GM19099 (cell line): ENCODE measurements around the gene ANKRD23.

Experiments
- POLR2A ChIP-seq: IDR thresholded peaks from 3 replicates; pipeline ENCODE4 v1.6.1; 2011; ENCODE audit warnings: low read depth; ENCODE audit not compliant: insufficient read length; ENCODE audit errors: extremely low read depth

Gene ANKRD23

DNA sequence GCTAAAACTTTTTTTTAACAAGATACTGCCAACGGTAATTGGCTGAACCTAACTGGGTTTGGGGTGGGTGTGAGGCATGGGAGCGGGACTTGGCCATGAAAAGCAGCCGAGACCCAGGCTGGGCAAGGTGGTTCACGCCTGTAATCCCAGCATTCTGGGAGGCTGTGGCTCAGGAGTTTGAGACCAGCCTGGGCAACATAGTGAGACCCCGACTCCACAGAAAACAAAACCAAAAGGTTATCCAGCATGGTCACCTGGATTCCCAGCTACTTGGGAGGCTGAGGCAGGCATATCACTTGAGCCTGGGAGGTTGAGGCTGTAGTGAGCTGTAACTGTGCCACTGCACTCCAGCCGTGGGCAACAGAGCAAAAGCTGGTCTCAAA lies 37.1 kb upstream of the ANKRD23 start:
- no peak for TF ChIP-seq POLR2A

GRCh38 chr2:96879545-96880040 lies 35.8 kb upstream of the ANKRD23 start:
- no peak for TF ChIP-seq POLR2A

GRCh38 chr2:96878796-96879544 lies 35.1 kb upstream of the ANKRD23 start:
- no peak for TF ChIP-seq POLR2A

GRCh38 chr2:96878171-96878570 lies 34.4 kb upstream of the ANKRD23 start:
- no peak for TF ChIP-seq POLR2A

- no peak for TF ChIP-seq POLR2A
These were observed 33.8 kb upstream of the ANKRD23 start for GRCh38 chr2:96877631-96878092.

DNA sequence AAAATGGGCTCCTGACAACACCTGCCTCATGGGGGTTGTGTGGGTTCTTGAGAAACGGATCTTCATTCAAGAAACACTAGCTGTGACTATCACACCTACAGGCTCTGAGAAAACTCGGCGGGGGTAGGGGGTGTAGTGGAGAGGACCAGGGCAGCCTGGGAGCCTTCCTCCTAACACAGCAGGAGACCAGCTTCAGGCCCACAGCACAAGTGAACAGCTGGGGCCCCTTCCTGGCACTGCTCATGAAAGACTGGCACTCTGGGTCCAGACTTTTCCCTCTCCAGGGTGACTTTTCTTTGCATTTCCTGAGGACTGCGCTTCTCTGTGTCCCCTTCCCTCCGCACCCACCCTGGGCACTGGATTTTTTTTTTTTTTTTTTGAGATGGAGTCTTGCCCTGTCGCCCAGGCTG lies 33.2 kb upstream of the ANKRD23 start:
- TF ChIP-seq POLR2A = no peak

DNA sequence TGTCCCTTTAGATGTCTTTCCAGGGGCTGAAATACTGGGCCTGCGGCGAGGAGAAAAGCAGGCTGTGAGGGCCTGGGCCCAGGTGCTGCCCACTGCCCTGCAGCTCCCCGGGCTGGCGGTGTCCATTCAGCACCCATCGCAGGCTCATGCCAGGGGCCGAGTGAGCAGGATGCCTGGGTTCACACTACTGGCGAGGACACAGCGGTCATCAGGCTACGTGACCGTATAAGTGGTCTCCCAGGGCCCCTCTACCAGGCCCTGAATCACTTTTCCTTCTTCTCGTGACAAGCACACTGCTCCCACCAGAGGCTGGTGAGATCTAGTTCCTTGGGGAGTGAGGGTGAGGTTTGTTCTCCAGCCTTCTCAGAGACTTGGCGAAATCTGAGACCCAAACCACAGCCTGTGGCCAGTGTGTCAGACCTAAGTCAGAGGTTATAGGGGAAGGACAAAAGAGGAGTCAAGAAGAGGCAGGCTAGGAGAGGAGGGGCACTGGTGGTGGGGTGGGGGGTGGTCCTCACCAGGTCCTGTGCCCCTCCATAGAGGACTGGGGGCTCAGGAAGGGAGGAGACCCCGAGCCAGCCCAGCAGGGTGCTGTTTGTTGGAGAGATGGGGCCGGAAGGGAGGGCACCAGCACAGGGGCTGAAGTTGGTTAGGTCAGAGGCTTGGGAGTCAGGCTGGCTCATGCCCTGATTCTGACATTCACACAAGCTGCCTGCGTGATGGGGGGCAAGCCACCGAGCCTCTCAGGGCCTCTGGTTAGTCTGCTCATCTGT lies 32.6 kb upstream of the ANKRD23 start:
- no peak for TF ChIP-seq POLR2A

GRCh38 chr2:96875498-96876268 lies 31.9 kb upstream of the ANKRD23 start:
- no peak for TF ChIP-seq POLR2A

- peak; percentile 41 for TF ChIP-seq POLR2A
These were observed 30.5 kb upstream of the ANKRD23 start for GRCh38 chr2:96874198-96874831.

DNA sequence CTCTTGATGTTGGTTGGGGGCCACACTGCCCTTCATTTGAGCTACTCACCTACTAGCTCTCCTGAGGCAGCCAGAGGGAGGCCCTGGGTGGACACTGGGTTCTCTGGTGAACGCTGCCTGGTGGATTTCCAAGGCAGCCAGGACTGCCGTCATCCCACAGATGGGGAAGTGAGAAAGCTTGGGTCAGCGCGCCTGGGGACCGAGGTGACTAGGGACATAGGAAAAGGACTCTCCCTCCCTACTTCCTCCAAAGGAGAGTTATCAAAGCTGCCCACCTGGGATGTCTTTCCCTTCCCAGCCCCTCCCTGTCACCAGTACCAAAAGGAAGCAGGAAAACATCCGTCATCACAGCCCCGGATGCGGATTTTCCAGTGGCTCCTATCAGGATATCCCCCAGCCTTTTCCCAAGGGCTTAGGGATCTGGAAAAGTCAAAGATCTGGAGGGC lies 29.9 kb upstream of the ANKRD23 start:
- no peak for TF ChIP-seq POLR2A

- no peak for TF ChIP-seq POLR2A
These were observed 28.9 kb upstream of the ANKRD23 start for GRCh38 chr2:96872591-96873349.

- TF ChIP-seq POLR2A = no peak
These were observed 26.9 kb upstream of the ANKRD23 start for GRCh38 chr2:96870626-96871255.

GRCh38 chr2:96869822-96870625 lies 26.2 kb upstream of the ANKRD23 start, which contains the start of gene SEMA4C:
SEMA4C (minus strand) TSS chr2:96870080; CDS start chr2:96867886, 2,194 bp downstream.
- TF ChIP-seq POLR2A = peak; percentile 51
